Measurements from ENCODE around the gene COPS7A.

The COPS7A gene, protein sequence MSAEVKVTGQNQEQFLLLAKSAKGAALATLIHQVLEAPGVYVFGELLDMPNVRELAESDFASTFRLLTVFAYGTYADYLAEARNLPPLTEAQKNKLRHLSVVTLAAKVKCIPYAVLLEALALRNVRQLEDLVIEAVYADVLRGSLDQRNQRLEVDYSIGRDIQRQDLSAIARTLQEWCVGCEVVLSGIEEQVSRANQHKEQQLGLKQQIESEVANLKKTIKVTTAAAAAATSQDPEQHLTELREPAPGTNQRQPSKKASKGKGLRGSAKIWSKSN

DNA sequence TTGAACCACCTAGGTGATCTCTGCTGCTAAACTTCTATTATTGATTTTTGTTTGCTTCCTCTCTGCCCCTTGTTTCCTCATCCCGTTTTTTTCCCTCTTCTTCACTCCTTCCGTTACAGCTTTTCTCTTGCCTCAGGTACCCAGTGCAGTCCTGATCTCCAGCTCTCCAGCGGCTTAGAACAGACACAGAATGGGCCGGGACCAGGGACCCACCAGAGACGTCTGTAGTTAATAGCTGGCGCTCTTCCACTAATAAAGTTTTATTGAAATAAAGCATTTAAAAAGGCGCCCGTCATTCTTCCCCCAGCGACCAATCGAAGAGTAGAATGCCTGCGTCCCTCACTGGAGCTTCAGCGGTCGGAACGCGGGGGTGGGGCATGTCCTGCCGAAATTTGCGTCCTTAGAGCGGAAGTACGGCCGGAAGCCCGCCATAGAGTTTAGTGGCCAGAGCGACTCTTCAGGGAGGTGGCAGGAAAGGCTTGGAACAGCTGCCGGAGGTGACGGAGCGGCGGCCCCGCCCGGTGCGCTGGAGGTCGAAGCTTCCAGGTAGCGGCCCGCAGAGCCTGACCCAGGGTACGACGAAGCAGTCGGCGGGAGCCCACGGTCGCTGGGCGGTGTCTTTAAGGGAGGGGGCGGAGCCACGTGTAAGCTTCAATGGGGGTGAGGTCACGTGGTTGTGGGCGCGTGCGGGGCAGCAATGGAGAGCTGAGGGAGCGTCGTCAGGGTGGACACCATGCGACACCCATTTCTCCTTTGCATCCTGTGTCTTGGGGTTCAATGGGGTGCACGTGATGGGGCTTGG, at the start of gene COPS7A:
COPS7A (plus strand) TSS at position 440 of the 802 bp plus-strand sequence. CDS start 611 bp downstream, outside the sequence.
- in situ Hi-C loops (cut with MboI; ENCODE audit: low sequenced_read_pairs) = no loop called here

DNA sequence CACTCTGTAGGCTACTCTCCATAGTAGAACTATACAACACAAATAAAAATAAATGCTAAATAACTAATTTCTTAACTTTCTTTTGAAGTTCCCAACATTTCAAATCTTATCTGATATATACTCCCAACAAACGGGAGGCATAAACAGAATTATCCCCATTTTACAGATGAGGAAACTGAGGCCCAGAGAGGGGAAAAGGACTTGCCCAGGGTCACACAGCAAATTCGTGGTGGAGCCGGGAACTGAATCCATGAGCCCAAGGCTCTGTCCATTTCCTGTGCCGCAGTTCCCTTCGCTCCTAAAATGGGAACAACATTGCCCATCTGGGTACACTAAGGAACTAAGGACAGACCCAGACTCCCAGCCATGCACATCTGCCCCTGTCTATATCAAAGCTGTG, 46.9 kb upstream of the COPS7A start:
- in situ Hi-C loops (cut with MboI; ENCODE audit: low sequenced_read_pairs) = no loop called here

DNA sequence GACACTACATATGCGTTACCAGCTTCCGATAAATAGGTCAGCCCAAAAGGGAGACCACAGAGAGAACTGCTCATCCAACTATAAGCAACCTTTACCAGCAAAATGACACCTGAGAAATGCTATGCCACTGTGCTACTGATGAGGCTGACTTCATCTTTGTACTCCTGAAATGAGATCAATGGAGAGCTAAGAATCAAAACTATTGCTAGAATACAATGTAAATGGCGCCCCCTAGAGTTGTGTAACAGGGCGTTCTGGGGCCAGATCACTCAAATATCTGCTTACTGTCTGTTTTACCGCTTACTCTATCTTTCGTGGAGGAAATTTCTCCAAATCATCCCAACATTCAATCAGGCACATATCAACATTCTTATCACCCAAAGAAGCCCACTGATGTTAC, 39.2 kb upstream of the COPS7A start:
- in situ Hi-C loops (cut with MboI; ENCODE audit: low sequenced_read_pairs) = no loop called here

DNA sequence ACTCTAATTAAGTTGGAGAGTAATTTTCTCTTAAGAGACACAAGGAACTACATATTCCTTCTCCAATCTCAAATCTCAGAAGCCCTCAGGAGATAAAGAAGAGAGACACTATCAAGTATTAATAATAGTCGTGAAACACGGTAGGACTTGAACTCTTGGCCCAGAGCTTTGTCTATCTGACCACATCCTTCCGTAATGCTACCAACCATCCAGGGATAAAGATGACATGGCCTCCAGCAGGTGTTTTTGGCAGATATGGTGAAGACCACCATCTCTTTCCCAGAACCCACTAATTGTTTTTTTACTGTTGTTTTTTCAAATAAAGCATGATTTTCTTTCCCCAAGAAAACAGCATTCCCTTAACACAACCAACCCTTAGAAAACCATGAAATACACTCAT, 38.0 kb upstream of the COPS7A start:
- in situ Hi-C loops (cut with MboI; ENCODE audit: low sequenced_read_pairs) = no loop called here

DNA sequence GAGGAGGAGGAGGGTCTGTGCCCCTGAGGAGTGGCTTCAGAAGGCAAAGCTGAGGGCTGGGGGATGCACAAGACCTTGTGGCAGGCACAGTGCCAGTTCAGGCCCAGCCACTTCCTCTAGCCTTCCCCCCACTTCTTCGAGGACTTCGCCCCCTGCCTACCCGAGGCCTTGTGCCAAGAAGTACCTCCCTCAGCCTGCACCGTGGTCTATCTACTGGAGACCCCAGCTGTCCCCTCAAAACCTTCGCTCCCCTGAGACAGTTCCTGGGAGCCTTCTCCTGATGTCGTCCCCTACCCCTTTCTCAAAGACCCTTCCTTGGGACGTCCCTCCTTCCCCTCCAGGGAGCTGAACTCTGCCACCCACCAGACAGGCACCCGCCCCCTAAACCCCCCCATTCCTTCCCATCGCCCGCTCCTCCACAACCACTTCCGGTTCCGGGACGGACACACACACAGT, 35.3 kb upstream of the COPS7A start:
- in situ Hi-C loops (cut with MboI; ENCODE audit: low sequenced_read_pairs) = no loop called here

DNA sequence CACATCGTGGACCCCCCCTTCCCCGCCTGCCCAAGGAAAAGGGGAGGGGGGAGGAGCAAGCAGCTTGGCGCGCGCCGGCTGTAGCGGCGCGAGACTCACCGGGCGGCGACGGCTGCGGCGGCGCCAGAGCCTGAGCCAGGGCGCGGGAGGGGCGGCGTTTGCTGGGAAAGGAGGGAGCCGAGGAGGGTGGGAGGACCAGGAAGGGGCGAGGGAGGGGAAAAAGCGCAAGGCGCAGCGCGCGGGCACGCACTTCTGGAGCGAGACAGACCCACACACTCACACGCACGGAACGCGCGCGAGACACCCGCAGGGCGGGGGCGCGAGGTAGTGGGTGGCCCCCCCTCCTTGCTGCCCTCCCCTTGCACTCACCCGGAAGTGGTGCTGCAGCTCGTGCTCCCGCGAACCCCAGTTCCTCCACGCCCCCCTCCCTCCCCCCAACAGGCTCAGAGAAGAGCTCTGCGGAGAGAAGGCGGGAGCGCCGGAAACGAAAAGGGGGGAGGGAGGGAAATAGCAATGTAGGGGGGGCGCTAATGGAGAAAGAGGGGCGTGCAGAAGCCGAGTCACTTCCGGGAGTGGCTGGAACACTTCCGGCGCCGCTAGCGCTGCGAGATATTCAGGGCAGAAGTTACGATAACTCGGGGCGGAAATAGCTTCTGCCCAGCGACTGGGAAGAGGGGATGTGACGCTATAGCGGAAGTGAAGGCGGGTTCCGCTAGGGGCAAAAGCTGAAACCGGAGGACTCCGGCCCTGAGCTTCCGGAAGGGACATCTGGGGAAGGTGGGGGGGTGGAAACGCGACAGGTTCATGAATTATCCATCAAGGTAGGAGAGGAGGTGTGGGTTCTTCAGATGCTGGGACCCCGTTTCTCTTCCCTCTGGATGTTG, 34.6 kb upstream of the COPS7A start, which contains the start of gene ZNF384:
ZNF384 (minus strand) TSS at position 377 of the 884 bp plus-strand sequence. CDS start 9,855 bp downstream, outside the sequence.
- in situ Hi-C loops (cut with MboI; ENCODE audit: low sequenced_read_pairs) = no loop called here

DNA sequence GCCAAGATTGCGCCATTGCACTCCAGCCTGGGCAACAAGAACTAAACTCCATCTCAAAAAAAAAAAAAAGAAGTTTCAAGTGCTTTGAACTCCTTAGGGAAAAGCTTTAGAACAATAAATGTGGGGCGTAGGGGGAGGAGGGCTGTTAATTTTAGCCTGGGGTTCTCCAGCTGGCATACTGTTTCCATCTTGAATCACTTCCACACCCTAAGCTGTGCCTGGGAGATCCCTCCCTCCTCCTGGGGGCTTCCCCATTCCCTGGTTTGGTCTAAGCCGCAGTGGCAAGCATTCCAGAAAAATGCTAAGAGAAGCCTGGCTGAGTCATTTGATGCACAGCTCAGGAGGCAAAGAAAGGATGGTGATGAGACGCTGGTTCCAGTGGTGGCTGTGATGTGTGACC, 32.4 kb upstream of the COPS7A start:
- in situ Hi-C loops (cut with MboI; ENCODE audit: low sequenced_read_pairs) = no loop called here

DNA sequence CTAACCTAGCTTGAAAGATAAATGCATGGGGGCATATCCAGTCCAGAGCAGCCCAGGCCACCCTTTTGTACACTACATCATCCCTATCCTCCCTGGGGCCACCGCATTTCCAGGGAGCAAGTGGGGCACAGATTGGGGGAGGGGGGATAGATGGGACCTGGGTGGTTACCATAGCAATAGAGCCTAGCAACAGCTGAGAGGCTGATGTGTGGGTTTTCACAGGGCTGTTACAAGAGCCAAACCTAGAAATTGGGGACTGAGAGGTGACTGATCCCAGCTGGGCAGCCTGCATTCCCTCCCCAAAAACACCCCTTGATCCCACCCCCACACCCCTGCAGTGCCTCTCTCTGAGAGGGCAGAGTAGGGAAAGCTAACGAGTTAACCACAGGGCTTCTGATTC, 31.0 kb upstream of the COPS7A start:
- in situ Hi-C loops (cut with MboI; ENCODE audit: low sequenced_read_pairs) = no loop called here

DNA sequence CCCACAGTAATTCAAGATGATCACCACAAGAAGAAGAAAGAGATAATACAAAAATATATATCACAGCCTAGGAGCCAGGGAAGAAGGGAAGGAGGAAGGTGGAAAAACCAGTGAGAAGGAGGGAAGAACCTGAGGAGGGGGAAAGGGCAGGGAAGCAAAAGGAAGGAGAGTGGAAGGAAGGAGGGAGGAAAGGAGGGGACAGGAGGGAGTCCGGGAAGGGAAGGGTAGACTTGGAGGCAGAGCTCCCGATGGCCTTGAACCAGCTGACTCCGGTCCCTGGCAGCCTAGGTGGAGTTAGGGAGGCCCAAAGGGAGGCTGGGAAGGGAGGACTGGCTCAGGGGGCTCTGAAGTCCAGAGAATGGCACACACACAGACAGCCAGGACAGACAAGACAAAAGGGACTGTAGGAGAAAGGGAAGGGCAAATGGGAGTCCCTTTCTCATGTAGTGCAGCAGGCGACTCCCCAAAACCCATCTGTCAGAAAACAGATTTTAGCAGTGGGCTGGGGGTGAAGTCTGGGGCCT, 30.0 kb upstream of the COPS7A start:
- in situ Hi-C loops (cut with MboI; ENCODE audit: low sequenced_read_pairs) = no loop called here

DNA sequence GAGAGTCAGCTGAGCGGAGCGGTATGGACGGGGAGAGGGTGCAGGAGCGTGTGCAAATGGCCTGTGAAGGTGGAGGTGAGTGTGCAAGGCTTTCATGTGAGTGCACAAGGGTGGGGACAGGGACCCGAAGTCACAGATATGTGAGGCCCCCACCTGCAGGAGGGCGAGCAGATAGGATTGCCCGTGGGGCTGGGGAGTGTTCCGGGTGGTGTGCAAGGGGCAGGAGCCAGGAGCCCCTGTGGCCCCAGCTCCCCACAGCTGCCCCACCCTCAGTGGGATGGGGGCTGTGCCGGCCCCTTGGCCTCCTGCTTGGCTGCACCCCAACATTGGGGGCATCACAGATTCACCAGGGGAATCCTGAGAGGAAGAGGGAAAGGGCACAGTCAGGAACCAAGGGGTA, 29.1 kb upstream of the COPS7A start:
- in situ Hi-C loops (cut with MboI; ENCODE audit: low sequenced_read_pairs) = no loop called here

DNA sequence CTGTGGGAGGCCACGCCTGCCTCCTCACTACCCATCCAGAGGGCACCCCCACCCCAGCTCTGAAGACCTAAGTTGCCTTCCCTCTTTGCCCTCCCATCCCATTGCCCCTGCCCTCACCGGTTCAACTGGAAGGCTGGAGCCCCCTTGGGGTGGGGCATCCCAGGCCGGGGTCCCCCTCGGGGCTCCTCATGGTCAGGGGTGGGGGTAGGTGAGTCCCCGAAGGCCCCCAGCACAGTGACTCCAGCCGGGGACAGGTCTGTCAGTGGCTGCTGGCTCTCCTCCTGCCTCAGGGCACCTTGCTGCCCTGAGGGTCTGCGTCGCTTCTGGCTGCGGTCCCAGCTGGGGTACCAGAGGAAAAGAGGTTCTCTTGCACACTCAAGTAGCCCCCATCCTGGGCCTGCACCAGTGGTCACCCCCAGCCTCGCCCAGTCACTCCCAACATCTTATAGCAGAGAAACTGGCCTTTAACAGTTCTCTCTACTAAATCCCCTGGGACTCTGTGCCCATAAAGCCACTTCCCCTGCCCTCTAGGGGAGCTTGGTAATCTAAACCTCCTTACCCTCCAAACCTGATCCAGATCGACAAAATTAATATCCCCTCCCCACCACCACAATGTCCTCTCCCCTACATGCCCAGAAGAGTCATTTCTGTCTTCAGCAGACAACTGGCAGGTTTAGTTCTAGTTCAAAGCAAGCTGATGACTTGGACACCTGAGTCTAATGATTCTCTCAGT, 28.4 kb upstream of the COPS7A start:
- in situ Hi-C loops (cut with MboI; ENCODE audit: low sequenced_read_pairs) = no loop called here

DNA sequence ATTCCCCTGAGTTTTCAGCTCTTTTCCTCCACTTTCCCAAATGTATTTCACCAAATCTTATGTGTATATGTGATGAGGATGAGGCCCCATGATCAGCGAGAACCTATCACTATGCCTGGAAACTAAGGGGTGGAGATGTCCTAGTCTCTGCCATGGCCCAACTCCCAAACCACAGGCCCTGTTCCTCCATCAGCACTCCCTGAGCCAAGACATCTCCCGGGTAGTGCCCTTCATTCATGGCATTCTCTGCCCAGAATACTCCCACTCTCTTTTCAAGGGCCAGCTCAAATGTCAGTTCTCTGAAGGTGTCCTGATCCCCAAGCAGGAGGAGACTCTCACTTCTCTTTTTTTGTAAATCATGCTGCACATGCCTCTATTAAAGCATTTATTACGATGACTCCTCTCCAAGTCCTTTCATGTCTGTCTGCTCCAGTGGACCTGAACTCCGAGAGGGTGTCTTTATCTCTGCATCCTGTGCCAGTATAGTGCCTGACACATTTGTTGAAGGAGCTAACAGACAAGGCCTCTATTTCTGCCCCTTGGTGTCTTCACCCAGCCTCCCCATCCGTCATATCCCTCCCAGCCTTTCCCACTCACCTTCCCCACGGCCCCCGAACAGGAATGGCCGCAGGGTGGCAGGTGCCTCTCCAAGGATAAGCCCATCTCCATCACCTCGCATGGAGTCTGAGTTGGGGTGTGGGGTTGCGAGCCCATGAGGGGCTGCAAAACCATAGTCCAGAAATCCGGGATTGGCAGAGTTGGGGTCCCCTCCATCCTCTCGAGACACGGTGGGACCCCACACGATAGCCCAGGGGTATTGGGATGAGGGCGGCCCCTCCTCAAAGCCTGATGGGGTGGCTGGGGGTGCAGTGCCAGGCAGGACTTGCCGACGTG, 26.9 kb upstream of the COPS7A start:
- in situ Hi-C loops (cut with MboI; ENCODE audit: low sequenced_read_pairs) = no loop called here

DNA sequence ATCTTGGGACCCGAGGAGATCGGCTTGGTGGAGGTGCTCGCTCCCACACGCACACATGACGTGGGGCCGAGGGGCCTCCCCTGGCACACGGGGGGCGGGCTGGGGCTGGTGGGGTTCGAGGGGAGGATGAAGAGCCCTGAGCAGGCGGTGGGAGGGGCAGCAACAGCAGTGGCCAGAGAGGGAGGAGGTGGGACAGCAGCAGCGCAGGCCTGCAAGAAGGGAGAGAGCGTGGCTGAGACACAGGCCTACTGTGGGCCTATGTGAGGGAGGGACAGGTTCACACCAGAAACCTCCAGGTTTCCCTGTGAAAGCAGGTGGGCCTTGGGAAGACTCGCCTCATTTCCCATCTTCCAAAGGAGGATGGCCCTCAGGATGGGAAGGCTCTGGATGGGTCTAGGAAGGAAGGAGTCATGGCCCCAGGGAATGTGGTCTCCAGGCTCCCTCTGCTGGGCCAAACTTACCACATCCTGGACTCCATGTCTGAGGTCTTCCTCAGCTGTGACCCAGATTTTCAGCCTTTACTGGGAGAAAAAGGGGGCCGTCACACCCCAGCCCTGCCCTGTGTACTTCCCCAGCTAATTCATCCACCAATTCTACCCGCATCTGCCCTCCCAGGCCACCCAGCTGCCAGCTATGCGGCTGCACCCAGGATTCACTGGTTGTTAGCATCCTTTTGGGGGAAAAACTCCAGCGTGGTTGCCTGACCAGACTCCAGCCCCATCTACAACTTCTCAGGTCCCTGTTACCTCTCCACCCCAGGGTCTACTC, 26.1 kb upstream of the COPS7A start:
- in situ Hi-C loops (cut with MboI; ENCODE audit: low sequenced_read_pairs) = no loop called here

DNA sequence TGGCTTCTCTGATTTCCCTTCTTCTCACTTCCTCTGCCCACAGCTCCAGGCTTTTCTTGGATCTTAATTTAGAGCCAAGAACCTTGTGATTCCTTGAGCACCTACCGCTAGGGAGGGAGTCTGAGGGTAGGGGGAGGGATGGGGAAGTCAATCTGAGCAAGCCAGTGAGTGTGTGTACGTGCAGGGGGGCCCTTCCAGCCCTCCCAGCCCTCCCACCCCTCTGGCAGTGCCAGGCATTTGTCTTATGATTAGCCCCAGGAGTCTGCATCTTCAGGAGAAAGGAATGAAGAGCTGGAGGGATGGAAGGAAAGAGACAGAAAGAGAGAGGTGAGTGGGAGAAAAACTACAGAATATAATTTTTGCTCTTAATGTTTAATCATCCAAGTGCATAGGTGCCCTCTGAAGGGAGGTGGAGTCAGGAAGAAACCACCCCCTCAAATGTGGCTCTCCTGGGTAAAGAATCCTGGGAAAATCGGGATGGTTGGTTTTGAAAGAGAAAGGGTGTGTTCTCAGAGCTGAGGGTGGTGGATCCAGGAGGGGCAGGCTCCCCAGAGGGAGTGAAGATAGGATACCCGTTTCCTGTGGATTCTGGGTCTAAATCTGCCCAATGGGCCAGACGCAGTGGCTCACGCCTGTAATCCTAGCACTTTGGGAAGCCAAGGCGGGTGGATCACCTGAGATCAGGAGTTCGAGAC, 25.3 kb upstream of the COPS7A start:
- in situ Hi-C loops (cut with MboI; ENCODE audit: low sequenced_read_pairs) = no loop called here

DNA sequence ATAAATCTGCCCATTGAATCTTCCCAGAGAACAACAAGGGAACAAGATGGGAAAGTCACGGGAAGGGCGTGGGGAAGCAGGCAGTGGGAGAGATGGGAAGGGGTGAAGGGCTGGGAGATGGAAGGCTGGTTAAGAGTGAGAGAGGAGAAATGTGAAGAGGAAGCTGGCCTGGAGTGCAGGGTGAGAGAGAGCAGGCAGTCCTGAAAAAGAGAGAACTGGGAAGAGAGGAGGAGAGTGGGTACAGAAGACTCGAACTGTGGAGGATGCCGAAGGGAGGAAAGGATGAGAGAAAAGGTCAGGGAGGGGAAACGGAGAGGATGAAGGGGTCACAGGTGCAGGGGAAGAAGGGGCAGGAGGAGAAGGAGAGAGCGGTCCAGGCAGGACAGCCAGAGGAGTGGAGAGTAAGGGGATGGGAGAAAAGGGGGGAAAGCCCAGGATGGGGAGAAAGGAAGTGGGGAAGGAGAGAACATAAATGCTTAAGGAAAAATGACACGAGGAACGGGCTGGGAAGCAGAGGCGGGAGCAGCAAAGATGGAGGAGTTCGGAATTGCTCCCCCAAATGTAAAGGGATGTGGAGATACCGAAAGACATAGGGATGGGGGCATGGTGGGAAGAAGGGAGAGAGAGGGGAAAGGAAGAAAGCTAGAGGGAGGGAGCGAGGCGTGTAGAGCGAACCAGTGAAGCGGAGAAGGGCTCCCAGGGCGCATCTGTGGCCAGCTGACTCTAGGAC, 24.4 kb upstream of the COPS7A start:
- in situ Hi-C loops (cut with MboI; ENCODE audit: low sequenced_read_pairs) = no loop called here

DNA sequence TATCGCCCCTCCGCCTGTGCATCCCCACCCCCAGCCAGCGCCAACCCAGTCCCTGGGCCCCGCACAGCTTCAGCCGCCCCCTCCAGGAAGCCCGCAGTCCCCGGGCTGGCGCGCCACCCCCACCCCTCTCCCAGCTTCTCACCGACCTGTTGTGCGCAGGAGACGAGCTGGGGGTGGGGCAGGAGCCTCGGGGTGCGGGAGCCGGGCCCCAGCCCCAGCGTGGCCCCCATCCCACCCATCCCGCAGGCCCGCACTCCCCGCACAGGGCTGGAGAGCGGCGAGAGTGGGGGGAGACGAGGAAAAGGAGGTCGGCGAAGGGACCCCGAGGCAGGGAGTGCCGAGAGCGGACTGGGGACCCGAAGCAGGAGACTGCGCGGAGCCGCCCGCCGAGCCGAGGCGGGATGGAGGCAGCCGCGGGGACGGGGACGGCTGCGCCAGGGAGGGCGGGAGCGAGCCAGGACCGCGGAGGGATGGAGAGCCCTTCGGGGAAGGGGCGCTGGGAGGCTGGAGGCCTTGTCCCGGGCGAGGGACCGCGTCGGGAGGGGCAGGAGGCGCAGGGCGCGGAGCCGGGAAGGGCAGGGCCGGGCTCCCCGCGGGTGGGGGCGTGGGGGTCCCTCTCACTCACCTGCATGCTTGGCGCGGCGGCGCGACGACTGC, 23.7 kb upstream of the COPS7A start:
- in situ Hi-C loops (cut with MboI; ENCODE audit: low sequenced_read_pairs) = no loop called here

DNA sequence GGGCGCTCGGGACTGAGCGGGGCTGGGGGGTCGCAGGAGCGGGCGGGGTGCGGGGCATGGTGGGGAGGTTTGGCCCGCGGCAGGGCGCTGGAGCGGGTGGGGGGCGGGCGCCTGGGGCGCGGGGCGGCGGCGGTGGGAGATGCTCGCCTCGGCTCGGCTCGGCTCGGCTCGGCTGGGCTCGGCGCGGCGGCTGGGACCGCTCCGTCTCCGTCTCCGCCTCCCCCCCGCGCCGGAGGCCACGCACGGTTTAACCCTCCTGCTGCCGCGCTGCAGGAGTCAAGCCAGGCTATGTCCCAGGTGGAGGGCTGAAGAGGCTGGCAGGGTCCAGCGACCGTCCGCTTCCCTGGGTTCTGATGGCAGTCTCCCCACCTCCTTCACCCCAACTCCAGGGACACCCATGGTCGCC, 23.2 kb upstream of the COPS7A start, which contains the start of gene PIANP:
PIANP (minus strand) TSS at position 170 of the 406 bp plus-strand sequence. CDS start 2,754 bp downstream, outside the sequence.
- in situ Hi-C loops (cut with MboI; ENCODE audit: low sequenced_read_pairs) = no loop called here

Measured in HL-60/S4 (cell line).